ENCODE results near the gene B3GNT9. TPM values are rescaled to one million over a fixed set of nuclear protein-coding genes. Genes with fewer than 3 reads are reported as not detected.
A peak's percentile ranks its signal among the peaks of the same experiment; 100 is the strongest.

Gene B3GNT9
- total and polyA plus RNA-seq, 3 experiments from 2014 or later: 2.4 to 5.0 (median 2.7) TPM

DNA sequence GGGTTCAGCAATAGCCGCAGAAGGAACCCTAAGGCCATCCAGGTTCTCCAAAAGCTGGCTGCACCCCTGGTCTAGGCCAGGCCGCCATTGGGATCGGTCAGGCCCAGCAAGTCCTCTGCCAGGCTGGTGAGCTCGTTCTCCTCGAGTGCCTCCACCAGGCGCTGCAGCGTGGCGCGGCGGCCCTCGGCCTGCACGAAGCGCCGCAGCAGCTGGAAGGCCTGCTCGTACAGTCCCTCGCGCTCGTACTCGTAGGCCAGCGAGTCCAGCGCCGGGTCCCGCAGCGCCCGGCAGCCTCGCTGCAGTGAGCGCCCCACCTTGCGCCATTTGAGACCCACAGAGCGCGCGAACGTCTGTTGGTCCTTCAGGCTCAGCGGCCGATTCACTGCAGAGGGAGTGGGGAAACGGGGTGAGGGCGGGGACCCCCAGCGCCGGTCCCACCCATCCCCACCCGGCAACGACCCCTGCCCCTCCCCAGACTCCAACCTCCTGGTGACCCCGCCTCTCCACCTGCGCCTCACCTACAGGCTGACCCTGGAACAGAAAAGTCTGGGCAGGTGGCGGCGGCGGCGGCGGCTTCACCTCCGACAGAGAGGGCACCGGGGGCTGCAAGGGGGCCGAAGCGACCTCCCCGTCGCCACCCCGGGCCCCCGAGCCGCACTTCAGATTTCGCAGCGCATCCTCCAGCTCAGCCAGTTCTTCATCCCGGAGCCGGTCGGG is 3.9 kb upstream of the B3GNT9 start:
- Mint-ChIP-seq H3K4me3 (peak overlapping the region; percentile 48 to 89 (median 73)), H3K9me3 (no peaks in the 10 kb centered on the region), H3K36me3 (peaks cover 0 to 12% (median 0%) of the 10 kb centered on the region in 3 donors), H3K27ac (peak overlapping the region in 4 of 8 donors; percentile 17 to 98 (median 63)), H3K4me1 (peaks cover 54 to 69% (median 56%) of the 10 kb centered on the region in 3 donors), H3K27me3 (no peaks in the 10 kb centered on the region)
- no peak for DNase-seq
- H3K4me1 ChIP-seq (ENCODE audit: insufficient read depth, low read length): peaks cover 41% of the 10 kb centered on the region
- no peaks in the 10 kb centered on the region for H3K9me3 ChIP-seq (ENCODE audit: low read length)
- ChIA-PET POLR2A (interaction anchor here (0.5 to 2.1 kb wide), 6 partner anchors 15 to 141 kb away, joined by 3 to 10 read pairs (median 4); partner anchors contain the start of genes CBFB and NOL3), CTCF (interaction anchor here (0.5 to 17.6 kb wide), 55 partner anchors 8 to 326 kb away, joined by 3 to 205 read pairs (median 4); partner anchors contain the start of genes ATP6V0D1, CBFB, EXOC3L1 and FBXL8)
- no peak overlapping the region for H3K27ac ChIP-seq (ENCODE audit: low read depth, low read length)
- H3K36me3 ChIP-seq (ENCODE audit: insufficient read depth, low read length): no peaks in the 10 kb centered on the region
- no peak overlapping the region for H3K4me3 ChIP-seq (ENCODE audit: low read length)
- H3K27me3 ChIP-seq (ENCODE audit: insufficient read depth, low read length, poor library complexity, severe bottlenecking): no peaks in the 10 kb centered on the region

DNA sequence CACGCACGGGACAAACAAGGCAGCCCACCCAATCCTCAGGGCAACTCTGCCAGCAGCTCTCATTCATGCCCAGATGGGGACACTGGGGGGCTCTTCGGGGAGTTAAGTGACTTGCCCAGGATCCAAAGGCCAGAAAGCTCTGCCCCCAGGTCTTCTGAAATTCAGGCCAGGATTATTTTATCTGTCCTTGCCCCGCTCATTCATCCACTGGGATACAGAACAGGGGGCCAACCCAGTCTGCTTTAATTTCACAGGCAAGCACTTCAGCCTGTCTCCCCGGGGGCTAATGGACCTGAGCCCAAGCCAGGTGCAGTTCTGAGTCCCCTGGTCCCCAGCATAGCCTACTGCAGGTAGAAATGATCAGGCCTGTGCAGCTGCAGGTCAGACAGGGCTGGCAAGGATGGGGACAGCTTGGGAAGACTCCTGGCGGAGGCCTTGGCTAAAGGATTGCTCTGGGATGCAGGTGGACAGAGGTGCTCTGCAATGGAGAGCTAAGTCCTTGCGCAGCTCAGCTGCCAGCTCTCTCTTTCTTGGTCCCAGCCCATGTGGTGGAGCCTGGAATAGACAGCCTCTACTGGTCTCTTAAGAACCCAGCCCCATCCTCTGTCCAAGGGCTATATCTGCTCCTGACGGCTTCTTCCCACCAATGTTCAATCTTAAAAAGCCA is 766 bp upstream of the B3GNT9 start:
- no peak overlapping the region for H3K27ac ChIP-seq (ENCODE audit: low read depth, low read length)
- Mint-ChIP-seq H3K27me3 (peaks cover 0 to 6% of the 10 kb centered on the region in 2 donors), H3K36me3 (peaks cover 5 to 18% (median 7%) of the 10 kb centered on the region in 3 donors), H3K27ac (peak overlapping the region in 6 of 8 donors; percentile 33 to 84 (median 63)), H3K9me3 (no peaks in the 10 kb centered on the region), H3K4me3 (peak overlapping the region; percentile 68 to 87 (median 78)), H3K4me1 (peaks cover 30 to 55% (median 33%) of the 10 kb centered on the region in 3 donors)
- no peaks in the 10 kb centered on the region for H3K27me3 ChIP-seq (ENCODE audit: insufficient read depth, low read length, poor library complexity, severe bottlenecking)
- CTCF ChIA-PET: interaction anchor here (1.0 to 17.6 kb wide), 9 partner anchors 13 to 175 kb away, joined by 3 to 205 read pairs (median 4); partner anchors contain the start of genes EXOC3L1, FBXL8, HSF4 and MATCAP1
- peaks cover 19% of the 10 kb centered on the region for H3K4me1 ChIP-seq (ENCODE audit: insufficient read depth, low read length)
- POLR2A ChIA-PET: interaction anchor here (0.6 to 2.8 kb wide), 4 partner anchors 8 to 842 kb away, joined by 4 to 9 read pairs (median 8); partner anchors contain the start of genes FBXL8 and TRADD
- peaks cover 8% of the 10 kb centered on the region for H3K36me3 ChIP-seq (ENCODE audit: insufficient read depth, low read length)
- no peak for DNase-seq
- no peaks in the 10 kb centered on the region for H3K9me3 ChIP-seq (ENCODE audit: low read length)
- H3K4me3 ChIP-seq (ENCODE audit: low read length): no peak overlapping the region

DNA sequence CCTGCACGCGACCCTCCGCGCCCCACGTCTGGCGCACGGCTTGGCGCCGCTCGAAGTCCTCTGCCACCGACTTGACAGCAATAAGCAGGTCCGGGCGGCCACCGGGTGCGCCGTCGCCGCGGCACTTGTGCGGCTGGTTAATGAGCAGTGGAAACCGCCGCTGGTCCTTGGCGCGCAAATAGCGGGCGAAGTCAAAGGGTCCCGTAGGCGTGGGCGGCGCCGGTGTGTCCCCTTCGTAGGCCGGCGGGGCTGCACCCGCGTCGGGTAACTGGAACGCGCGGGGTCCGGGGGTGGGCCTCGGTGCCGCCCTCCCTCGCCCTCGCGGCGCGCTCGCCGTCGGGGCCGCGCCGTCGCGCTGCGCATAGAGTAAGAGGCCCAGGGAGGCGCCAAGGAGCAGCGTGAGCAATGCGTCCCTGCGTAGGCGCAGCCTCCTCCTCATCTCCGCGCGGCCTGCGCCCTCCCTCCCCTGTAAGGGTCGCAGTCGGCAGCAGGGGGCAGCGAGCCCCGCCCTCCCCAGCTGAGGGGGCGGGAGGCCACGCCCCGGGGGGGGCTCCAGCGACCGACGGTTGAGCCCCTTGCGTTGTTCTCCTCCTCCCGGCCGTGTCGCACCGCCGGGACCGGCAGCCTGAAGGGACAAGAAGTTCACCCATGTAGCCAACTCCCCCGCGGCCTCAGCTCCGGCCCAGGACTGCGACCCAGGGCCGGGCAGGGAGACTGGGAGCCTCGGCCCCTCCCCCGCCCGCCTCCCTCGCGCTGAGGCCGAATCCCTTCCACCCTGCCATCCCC is 558 bp downstream of the B3GNT9 start:
- Histone ChIP-seq H3K4me3 (ENCODE audit: low read length) (peak overlapping the region; percentile 46), H3K9me3 (ENCODE audit: low read length) (no peaks in the 10 kb centered on the region), H3K36me3 (ENCODE audit: insufficient read depth, low read length) (peaks cover 9% of the 10 kb centered on the region), H3K27ac (ENCODE audit: low read depth, low read length) (no peak overlapping the region), H3K27me3 (ENCODE audit: insufficient read depth, low read length, poor library complexity, severe bottlenecking) (no peaks in the 10 kb centered on the region), H3K4me1 (ENCODE audit: insufficient read depth, low read length) (peaks cover 7% of the 10 kb centered on the region)
- peak overlapping the region in 5 of 7 donors; percentile 19 to 87 (median 78) for H3K4me3 Mint-ChIP-seq
- peak in 2 of 5 donors; percentile 26 to 36 for DNase-seq
- ChIA-PET POLR2A (interaction anchor here (0.5 to 2.8 kb wide), 4 partner anchors 9 to 82 kb away, joined by 3 to 9 read pairs (median 6); partner anchors contain the start of genes FBXL8 and TRADD), CTCF (interaction anchor here (1.3 to 17.6 kb wide), 5 partner anchors 15 to 173 kb away, joined by 3 to 205 read pairs (median 56); partner anchors contain the start of genes EXOC3L1, FBXL8, HSF4 and MATCAP1)
- H3K9me3 Mint-ChIP-seq: no peaks in the 10 kb centered on the region
- H3K4me1 Mint-ChIP-seq: peaks cover 21 to 42% (median 24%) of the 10 kb centered on the region in 3 donors
- H3K27me3 Mint-ChIP-seq: peaks cover 0 to 6% of the 10 kb centered on the region in 2 donors
- H3K27ac Mint-ChIP-seq: no peak overlapping the region
- H3K36me3 Mint-ChIP-seq: peaks cover 5 to 31% (median 7%) of the 10 kb centered on the region in 3 donors

- H3K4me3 ChIP-seq (ENCODE audit: low read length): no peak overlapping the region
- POLR2A ChIA-PET: no interaction called here
- CTCF ChIA-PET: interaction anchor here (0.9 to 1.3 kb wide), 2 partner anchors 36 to 48 kb away, joined by 3 to 4 read pairs; no protein-coding TSS in a partner anchor
- H3K27me3 ChIP-seq (ENCODE audit: insufficient read depth, low read length, poor library complexity, severe bottlenecking): no peaks in the 10 kb centered on the region
- no peaks in the 10 kb centered on the region for H3K9me3 Mint-ChIP-seq
- H3K27me3 Mint-ChIP-seq: peaks cover 0 to 6% of the 10 kb centered on the region in 2 donors
- H3K4me1 Mint-ChIP-seq: peaks cover 21 to 40% (median 24%) of the 10 kb centered on the region in 3 donors
- H3K27ac ChIP-seq (ENCODE audit: low read depth, low read length): no peak overlapping the region
- no peaks in the 10 kb centered on the region for H3K9me3 ChIP-seq (ENCODE audit: low read length)
- peaks cover 13% of the 10 kb centered on the region for H3K36me3 ChIP-seq (ENCODE audit: insufficient read depth, low read length)
- peaks cover 7% of the 10 kb centered on the region for H3K4me1 ChIP-seq (ENCODE audit: insufficient read depth, low read length)
- H3K4me3 Mint-ChIP-seq: peak overlapping the region in 6 of 7 donors; percentile 32 to 57 (median 44)
- H3K27ac Mint-ChIP-seq: no peak overlapping the region
- peaks cover 5 to 39% (median 7%) of the 10 kb centered on the region in 3 donors for H3K36me3 Mint-ChIP-seq
- no peak for DNase-seq
These were observed 1.3 kb downstream of the B3GNT9 start for GRCh38 chr16:67149276-67150046.

DNA sequence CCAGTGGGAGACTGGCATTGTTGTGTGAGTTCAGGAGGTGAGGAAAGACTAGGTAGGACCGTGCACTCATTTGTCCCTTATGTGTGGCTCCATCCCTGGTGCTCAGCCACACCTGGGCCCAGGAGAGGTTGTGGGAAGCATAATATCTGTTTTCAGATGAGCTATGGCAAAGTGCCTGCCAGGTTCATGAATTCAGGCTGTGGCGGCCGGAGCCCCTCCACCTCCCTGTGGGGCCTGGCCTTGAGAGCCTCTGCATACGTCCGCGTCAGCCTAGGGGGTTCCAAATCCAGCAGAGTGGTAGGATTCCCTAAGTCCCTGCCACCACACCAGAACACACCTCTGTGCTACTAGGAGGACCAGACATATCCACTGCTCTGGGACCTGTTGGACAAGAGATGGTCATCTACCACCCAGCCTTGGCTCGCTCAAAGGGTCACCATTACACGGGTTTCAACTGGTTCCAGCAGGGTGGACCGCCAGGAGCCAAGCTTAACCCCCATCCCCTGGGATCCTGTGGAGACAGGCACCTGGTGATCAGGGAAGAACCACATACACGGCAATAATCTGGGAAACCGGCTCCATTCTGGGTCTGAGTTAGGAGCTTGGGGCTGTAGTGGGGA is 2.0 kb downstream of the B3GNT9 start:
- Mint-ChIP-seq H3K36me3 (peaks cover 5 to 45% (median 12%) of the 10 kb centered on the region in 3 donors), H3K9me3 (no peaks in the 10 kb centered on the region), H3K4me3 (peak overlapping the region; percentile 32 to 57 (median 41)), H3K27ac (no peak overlapping the region), H3K4me1 (peaks cover 16 to 34% (median 19%) of the 10 kb centered on the region in 3 donors), H3K27me3 (peaks cover 0 to 6% of the 10 kb centered on the region in 2 donors)
- Histone ChIP-seq H3K27me3 (ENCODE audit: insufficient read depth, low read length, poor library complexity, severe bottlenecking) (no peaks in the 10 kb centered on the region), H3K36me3 (ENCODE audit: insufficient read depth, low read length) (peaks cover 14% of the 10 kb centered on the region), H3K9me3 (ENCODE audit: low read length) (no peaks in the 10 kb centered on the region), H3K27ac (ENCODE audit: low read depth, low read length) (no peak overlapping the region), H3K4me3 (ENCODE audit: low read length) (no peak overlapping the region), H3K4me1 (ENCODE audit: insufficient read depth, low read length) (peaks cover 7% of the 10 kb centered on the region)
- no peak for DNase-seq
- POLR2A ChIA-PET: no interaction called here
- CTCF ChIA-PET: interaction anchor here (0.9 to 1.3 kb wide), 2 partner anchors 37 to 48 kb away, joined by 3 to 4 read pairs; no protein-coding TSS in a partner anchor

GRCh38 chr16:67148221-67148620 is 2.6 kb downstream of the B3GNT9 start:
- peaks cover 18% of the 10 kb centered on the region for H3K36me3 ChIP-seq (ENCODE audit: insufficient read depth, low read length)
- no peak for DNase-seq
- POLR2A ChIA-PET: no interaction called here

More at GRCh38 chr16:67148221-67148620, 2.6 kb downstream of the B3GNT9 start:
- Mint-ChIP-seq H3K4me3 (peak overlapping the region in 4 of 7 donors; percentile 41 to 57 (median 44)), H3K9me3 (no peaks in the 10 kb centered on the region), H3K36me3 (peaks cover 5 to 49% (median 12%) of the 10 kb centered on the region in 3 donors), H3K27me3 (peaks cover 0 to 6% of the 10 kb centered on the region in 2 donors), H3K4me1 (peaks cover 12 to 30% (median 16%) of the 10 kb centered on the region in 3 donors), H3K27ac (no peak overlapping the region)
- Histone ChIP-seq H3K4me3 (ENCODE audit: low read length) (no peak overlapping the region), H3K4me1 (ENCODE audit: insufficient read depth, low read length) (peaks cover 7% of the 10 kb centered on the region), H3K27ac (ENCODE audit: low read depth, low read length) (no peak overlapping the region), H3K9me3 (ENCODE audit: low read length) (no peaks in the 10 kb centered on the region), H3K27me3 (ENCODE audit: insufficient read depth, low read length, poor library complexity, severe bottlenecking) (no peaks in the 10 kb centered on the region)
- CTCF ChIA-PET: no interaction called here
